GM18520 (cell line): ENCODE measurements around the gene HEXD.

Source experiments
- ATAC-seq: cut with Tn5 transposase; IDR thresholded peaks from one replicate; pipeline ENCODE4 v1.9.1; 2021; ENCODE audit not compliant: unreplicated experiment

Gene HEXD

DNA sequence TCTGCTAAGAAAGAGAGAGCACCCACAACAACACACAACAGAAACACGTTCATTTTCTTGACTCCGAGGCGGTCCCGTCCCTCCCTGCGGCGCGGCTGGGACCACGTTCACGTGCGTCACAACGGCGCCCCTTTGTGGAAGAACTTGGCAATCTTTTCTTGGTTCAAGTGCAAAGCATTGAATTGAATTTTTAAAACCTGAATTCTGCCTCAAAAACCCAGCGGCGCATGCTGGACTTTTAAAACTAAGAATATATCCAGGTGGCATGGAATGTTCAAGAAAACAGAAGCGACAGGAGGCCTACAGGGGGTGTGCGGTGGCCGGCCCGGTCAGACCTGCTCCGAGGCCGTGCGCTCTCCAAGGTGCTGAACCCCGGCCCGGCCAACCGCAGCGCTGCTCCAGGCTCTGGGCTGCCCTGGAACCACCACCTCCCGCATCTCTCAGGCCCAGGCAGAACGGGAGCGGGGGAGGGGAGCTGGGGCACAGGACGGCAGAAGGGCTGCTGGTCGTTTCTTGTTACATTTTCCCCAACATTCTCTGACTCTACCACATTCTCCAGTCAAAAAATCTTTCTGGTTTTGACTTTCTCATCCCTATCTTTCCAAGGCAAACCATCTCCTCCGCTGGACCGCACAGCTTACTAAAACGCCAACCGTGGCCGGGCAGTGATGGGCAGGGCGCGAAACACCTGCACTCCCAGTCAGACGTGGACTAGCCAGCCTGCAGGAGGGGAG, 3.4 kb upstream of the HEXD start:
- ATAC-seq = no peak

- no peak for ATAC-seq
Measured at GRCh38 chr17:82415336-82415735, 2.8 kb upstream of the HEXD start.

- ATAC-seq = no peak
Measured at GRCh38 chr17:82415786-82416185, 2.4 kb upstream of the HEXD start.

DNA sequence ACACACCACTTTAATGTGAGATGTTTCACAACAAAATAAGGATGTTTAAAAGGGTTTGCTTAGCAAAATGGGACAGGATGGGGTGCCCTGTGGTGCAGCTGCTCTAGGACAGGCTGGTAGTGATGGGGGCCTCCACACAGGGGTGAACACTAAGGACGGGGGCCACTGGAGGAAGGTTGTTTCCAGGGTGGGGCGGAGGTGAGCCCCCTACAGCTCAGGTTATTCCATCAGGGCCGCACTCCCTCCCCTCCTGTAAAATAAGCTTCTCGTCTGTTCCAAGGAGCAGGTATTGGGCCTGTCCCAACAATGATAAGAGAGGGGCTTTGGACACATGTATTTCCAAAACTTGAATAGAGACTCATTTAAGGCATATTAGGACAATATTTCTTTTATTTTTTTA, 1.9 kb upstream of the HEXD start:
- ATAC-seq = no peak

- ATAC-seq = no peak
Measured at GRCh38 chr17:82416771-82417170, 1.4 kb upstream of the HEXD start.

- no peak for ATAC-seq
Measured at GRCh38 chr17:82419540-82419939, 1.4 kb downstream of the HEXD start.

DNA sequence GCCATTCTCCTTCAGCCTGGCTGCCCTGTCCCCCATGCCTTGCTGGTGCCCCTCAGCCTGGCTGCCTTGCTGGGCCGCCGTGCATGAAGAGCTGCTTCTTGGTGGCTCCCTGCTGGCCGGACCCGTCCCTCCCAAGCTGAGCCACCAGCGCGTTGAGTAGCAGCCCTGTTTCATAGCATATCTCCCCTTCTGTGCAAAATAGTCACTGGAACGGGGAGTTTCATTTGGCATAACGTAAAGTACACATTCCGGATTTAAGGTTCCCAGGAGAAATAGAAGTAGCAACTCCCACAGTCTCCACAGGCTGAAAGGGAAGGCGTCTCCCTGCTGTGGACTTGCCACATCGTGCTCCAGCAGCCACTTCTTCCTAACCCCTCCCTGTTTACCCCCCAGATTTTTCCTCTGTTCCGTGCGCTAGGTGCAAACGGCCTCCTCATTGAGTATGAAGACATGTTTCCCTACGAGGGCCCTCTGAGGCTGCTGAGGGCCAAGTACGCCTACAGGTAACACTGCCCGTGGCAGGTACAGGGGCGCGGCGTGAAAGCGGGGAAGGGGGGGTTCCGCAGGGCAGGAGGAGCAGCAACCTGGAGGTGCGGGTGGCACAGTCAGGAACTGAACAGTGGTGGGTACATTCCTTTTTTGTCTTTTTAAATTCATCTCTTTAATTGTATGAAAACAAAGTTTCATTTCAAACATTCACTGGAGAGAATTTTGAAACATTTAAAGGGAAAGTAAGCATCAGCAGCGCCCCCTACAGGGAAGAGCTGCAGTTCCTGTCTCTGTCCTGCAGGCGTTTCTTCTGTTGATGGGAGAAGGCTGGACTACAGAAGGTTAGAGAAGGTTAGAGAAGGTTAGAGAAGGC, 6.1 kb downstream of the HEXD start:
- ATAC-seq = no peak

DNA sequence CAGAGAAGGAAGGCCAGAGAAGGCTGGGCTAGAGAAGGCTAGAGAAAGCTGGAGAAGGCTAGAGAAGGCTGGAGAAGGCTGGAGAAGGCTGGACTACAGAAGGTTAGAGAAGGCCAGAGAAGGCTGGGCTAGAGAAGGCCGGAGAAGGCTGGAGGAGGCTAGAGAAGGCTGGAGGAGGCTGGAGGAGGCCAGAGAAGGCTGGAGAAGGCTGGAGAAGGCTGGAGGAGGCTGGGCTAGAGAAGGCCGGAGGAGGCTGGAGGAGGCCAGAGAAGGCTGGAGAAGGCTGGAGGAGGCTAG, 6.7 kb downstream of the HEXD start:
- no peak for ATAC-seq

DNA sequence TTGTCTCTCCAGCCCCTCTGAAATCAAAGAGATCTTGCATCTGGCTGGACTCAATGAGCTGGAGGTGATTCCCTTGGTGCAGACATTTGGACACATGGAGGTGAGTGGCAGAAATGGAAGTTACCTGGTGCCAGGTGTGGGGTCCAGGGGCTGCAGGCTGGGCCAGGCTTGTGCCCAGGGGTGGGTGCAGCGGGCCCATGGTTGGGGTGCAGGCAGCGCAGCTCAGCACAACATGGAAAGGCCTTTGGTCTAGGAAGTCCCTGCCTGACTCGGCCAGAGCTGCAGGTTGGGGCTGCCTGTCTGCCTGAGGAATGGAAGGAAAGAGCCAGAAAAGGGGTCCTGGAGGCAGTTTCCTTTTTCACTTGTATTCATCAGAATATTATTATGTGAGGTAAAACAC, 10.4 kb downstream of the HEXD start:
- no peak for ATAC-seq

- ATAC-seq = no peak
Measured at GRCh38 chr17:82429824-82430223, 11.7 kb downstream of the HEXD start.

- ATAC-seq = no peak
Measured at GRCh38 chr17:82432017-82432416, 13.9 kb downstream of the HEXD start.

GRCh38 chr17:82433560-82434215, 15.5 kb downstream of the HEXD start:
- ATAC-seq = no peak

- no peak for ATAC-seq
Measured at GRCh38 chr17:82434216-82434565, 16.0 kb downstream of the HEXD start.

GRCh38 chr17:82435103-82435502, 17.0 kb downstream of the HEXD start:
- no peak for ATAC-seq

DNA sequence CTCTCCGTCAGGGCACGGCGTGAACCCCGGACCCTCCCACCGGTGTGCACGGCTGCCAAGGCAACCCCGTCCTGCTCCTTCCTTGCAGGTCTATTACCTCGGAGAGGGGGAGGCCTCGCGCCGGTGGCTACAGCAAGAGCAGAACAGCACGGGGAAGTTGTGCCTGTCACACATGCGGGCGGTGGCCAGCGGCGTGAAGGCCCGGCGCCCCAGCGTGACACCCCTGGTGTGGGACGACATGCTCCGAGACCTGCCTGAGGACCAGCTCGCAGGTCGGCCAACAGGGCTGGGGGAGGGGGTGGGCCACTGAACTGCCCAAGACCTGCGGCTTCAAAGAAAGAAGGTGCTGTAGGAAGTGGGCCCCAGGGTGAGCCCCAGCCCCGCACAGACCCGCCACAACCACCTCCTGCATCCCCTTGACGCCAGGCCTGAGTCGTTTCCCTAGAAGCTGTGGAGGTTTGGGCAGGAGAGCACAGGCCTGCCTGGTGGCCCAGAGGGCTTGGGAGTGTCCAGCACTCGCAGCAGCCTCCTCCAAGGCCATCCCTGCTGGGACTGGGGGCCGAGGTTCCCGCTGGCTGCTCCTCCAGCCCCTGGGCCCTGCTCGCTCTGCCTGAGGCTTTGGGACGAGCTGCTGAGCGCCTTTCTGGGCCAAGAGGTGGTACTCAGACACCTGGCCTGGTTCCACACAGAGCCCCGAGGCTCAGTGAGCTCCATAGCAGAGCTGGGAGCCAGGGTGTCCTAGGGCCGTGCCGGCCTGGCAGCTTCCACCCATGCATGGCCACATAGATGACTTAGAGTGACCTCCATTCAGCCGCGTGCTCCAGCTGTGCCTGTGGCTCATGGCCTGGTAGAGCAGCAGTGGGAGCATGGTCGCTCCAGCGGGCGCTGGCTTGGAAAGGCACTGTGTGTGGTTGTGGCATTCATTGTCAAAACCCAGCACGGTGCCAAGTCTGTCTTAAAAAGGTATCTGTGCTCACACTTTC, 17.7 kb downstream of the HEXD start:
- ATAC-seq = no peak

GRCh38 chr17:82436601-82437324, 18.6 kb downstream of the HEXD start:
- ATAC-seq = no peak

DNA sequence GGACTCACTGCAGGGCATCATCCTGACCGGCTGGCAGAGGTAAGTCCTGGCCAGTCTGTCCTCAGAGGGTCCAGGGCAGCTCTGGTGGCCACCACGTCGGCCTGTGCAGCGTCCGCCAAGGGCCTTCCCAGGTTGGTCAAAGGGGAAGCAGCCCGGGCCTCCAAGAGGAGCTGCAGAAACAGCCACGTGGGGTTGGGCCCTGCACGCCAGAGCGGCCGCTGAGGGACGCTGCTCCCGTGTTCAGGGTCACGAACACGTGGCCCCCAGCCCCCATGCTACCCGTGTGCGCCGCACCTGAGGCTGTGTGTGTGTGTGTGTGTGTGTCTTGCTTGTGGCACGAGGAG, 19.1 kb downstream of the HEXD start:
- ATAC-seq = no peak

GRCh38 chr17:82438401-82439193, 20.4 kb downstream of the HEXD start:
- no peak for ATAC-seq

DNA sequence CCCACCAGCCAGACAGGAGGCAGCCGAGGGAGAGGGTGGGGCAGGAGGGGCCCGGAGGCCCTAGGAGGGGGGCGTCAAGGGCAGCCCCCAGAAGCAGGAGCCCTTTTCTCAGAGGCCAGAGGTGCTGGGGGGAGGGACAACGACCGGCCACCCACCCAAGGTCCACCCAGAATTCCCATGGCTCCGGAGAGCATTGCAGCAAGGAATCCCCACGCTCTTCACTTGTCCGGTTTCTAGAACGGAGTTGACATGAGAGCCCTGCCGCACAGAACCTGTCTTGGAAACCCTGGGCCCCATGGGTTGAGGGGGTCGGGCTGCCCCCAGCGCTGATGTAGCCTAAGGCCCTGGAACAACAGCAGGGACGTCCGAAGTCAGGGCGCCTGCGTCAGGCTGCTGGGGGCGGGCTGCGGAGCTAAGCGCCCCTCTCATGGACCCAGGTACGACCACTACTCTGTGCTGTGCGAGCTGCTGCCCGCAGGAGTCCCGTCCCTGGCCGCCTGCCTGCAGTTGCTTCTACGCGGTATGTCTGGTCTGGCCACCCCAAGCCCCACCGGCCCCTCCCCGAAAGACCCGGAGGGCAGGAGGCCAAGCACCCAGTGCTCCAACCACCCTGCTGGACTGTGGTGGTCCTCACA, 21.2 kb downstream of the HEXD start:
- no peak for ATAC-seq
